ENCODE data around the gene HID1. TPM values are rescaled to one million over a fixed set of nuclear protein-coding genes. Genes with fewer than 3 reads are reported as not detected.

HID1 gene
- total and polyA plus RNA-seq, 9 of the 15 experiments (the other 6 are each of a cell fraction or from before 2014, with no cell fraction given) = 0.14 to 2.1 (median 0.54) TPM; not detected in 2

DNA sequence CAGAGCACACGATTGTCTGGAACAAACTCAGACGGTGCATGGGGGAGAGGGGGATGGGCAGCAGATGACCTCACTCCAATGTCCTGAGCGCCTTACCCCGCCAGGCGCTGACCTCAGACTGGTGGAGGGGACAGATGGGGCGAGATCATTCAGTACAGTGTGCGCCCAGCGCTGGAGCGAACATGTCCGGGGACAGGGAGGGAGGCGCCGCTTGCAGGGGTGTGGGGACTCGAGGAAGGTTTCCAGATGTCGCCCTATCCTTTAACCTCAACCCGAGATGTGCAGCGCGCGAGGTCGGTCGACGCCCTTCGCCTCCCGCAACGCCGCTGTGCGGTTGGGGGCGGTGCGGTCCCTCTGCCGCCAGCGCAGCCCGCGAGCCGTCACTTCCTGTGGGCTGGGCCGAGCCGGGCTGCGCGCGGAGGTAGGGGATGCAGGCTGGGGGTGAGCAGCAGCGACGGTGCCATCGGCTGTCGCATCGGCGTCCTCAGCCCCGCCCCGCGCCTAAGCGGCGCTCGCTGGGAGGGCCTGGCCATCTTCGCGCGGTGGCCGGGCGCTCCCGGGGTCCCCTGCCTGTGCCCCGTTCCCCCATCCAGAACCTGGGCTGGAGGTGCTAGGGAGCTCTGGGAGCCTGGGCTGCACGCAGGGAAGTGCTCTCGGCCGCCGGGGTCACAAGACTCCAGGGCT, 9.6 kb upstream of the HID1 start (continued):
- TF ChIP-seq, protein P1, sequence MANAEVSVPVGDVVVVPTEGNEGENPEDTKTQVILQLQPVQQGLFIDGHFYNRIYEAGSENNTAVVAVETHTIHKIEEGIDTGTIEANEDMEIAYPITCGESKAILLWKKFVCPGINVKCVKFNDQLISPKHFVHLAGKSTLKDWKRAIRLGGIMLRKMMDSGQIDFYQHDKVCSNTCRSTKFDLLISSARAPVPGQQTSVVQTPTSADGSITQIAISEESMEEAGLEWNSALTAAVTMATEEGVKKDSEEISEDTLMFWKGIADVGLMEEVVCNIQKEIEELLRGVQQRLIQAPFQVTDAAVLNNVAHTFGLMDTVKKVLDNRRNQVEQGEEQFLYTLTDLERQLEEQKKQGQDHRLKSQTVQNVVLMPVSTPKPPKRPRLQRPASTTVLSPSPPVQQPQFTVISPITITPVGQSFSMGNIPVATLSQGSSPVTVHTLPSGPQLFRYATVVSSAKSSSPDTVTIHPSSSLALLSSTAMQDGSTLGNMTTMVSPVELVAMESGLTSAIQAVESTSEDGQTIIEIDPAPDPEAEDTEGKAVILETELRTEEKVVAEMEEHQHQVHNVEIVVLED (CRISPR knock-in tag; IDR thresholded peaks at IDR 0.05) = peak; percentile 46
- TF ChIP-seq, protein P2, sequence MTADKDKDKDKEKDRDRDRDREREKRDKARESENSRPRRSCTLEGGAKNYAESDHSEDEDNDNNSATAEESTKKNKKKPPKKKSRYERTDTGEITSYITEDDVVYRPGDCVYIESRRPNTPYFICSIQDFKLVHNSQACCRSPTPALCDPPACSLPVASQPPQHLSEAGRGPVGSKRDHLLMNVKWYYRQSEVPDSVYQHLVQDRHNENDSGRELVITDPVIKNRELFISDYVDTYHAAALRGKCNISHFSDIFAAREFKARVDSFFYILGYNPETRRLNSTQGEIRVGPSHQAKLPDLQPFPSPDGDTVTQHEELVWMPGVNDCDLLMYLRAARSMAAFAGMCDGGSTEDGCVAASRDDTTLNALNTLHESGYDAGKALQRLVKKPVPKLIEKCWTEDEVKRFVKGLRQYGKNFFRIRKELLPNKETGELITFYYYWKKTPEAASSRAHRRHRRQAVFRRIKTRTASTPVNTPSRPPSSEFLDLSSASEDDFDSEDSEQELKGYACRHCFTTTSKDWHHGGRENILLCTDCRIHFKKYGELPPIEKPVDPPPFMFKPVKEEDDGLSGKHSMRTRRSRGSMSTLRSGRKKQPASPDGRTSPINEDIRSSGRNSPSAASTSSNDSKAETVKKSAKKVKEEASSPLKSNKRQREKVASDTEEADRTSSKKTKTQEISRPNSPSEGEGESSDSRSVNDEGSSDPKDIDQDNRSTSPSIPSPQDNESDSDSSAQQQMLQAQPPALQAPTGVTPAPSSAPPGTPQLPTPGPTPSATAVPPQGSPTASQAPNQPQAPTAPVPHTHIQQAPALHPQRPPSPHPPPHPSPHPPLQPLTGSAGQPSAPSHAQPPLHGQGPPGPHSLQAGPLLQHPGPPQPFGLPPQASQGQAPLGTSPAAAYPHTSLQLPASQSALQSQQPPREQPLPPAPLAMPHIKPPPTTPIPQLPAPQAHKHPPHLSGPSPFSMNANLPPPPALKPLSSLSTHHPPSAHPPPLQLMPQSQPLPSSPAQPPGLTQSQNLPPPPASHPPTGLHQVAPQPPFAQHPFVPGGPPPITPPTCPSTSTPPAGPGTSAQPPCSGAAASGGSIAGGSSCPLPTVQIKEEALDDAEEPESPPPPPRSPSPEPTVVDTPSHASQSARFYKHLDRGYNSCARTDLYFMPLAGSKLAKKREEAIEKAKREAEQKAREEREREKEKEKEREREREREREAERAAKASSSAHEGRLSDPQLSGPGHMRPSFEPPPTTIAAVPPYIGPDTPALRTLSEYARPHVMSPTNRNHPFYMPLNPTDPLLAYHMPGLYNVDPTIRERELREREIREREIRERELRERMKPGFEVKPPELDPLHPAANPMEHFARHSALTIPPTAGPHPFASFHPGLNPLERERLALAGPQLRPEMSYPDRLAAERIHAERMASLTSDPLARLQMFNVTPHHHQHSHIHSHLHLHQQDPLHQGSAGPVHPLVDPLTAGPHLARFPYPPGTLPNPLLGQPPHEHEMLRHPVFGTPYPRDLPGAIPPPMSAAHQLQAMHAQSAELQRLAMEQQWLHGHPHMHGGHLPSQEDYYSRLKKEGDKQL (CRISPR knock-in tag; IDR thresholded peaks at IDR 0.05; ENCODE audit: borderline replicate concordance) = no peak
- TF ChIP-seq ZNF77 (CRISPR knock-in tag; IDR thresholded peaks at IDR 0.05) = no peak
- no peak for TF ChIP-seq ZNF696 (CRISPR knock-in tag; conservative IDR thresholded peaks at IDR 0.05)
- TF ChIP-seq JUND (IDR thresholded peaks at IDR 0.05; ENCODE audit: borderline replicate concordance, low read depth, low read length) = peak; percentile 97
- peak; percentile 99 for TF ChIP-seq JUND (tag; IDR thresholded peaks at IDR 0.05; ENCODE audit: borderline replicate concordance, low read depth, low read length)
- TF ChIP-seq BCOR (IDR thresholded peaks at IDR 0.05) = peak; percentile 54; the same call in 1 of the 2 replicates
- peak; percentile 82; the same call in 1 of the 2 replicates for TF ChIP-seq KAT7 (CRISPR knock-in tag; IDR thresholded peaks at IDR 0.05; ENCODE audit: borderline replicate concordance)
- peak; percentile 8 for TF ChIP-seq ZFP36 (IDR thresholded peaks at IDR 0.05; ENCODE audit: low read depth, low read length, partially characterized antibody)
- TF ChIP-seq KAT2B (IDR thresholded peaks at IDR 0.05; ENCODE audit: low read depth, low read length) = no peak
- TF ChIP-seq, protein P3, sequence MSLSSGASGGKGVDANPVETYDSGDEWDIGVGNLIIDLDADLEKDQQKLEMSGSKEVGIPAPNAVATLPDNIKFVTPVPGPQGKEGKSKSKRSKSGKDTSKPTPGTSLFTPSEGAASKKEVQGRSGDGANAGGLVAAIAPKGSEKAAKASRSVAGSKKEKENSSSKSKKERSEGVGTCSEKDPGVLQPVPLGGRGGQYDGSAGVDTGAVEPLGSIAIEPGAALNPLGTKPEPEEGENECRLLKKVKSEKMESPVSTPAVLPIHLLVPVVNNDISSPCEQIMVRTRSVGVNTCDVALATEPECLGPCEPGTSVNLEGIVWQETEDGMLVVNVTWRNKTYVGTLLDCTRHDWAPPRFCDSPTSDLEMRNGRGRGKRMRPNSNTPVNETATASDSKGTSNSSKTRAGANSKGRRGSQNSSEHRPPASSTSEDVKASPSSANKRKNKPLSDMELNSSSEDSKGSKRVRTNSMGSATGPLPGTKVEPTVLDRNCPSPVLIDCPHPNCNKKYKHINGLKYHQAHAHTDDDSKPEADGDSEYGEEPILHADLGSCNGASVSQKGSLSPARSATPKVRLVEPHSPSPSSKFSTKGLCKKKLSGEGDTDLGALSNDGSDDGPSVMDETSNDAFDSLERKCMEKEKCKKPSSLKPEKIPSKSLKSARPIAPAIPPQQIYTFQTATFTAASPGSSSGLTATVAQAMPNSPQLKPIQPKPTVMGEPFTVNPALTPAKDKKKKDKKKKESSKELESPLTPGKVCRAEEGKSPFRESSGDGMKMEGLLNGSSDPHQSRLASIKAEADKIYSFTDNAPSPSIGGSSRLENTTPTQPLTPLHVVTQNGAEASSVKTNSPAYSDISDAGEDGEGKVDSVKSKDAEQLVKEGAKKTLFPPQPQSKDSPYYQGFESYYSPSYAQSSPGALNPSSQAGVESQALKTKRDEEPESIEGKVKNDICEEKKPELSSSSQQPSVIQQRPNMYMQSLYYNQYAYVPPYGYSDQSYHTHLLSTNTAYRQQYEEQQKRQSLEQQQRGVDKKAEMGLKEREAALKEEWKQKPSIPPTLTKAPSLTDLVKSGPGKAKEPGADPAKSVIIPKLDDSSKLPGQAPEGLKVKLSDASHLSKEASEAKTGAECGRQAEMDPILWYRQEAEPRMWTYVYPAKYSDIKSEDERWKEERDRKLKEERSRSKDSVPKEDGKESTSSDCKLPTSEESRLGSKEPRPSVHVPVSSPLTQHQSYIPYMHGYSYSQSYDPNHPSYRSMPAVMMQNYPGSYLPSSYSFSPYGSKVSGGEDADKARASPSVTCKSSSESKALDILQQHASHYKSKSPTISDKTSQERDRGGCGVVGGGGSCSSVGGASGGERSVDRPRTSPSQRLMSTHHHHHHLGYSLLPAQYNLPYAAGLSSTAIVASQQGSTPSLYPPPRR (CRISPR knock-in tag; IDR thresholded peaks at IDR 0.05; ENCODE audit: borderline replicate concordance) = 0 out of 2 replicates have a peak, but pooled peaks have one; percentile 68
- TF ChIP-seq ZNF561 (CRISPR knock-in tag; conservative IDR thresholded peaks at IDR 0.05) = no peak; the same call in 1 of the 2 replicates
- TF ChIP-seq, protein P4, sequence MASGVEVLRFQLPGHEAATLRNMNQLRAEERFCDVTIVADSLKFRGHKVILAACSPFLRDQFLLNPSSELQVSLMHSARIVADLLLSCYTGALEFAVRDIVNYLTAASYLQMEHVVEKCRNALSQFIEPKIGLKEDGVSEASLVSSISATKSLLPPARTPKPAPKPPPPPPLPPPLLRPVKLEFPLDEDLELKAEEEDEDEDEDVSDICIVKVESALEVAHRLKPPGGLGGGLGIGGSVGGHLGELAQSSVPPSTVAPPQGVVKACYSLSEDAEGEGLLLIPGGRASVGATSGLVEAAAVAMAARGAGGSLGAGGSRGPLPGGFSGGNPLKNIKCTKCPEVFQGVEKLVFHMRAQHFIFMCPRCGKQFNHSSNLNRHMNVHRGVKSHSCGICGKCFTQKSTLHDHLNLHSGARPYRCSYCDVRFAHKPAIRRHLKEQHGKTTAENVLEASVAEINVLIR (CRISPR knock-in tag; IDR thresholded peaks at IDR 0.05) = peak; percentile 65
- no peak; the same call in 1 of the 2 replicates for TF ChIP-seq FOXP1 (CRISPR knock-in tag; IDR thresholded peaks at IDR 0.05)
